ENCODE results near the gene HSD17B4. TPM values are rescaled to one million over a fixed set of nuclear protein-coding genes. Genes with fewer than 3 reads are reported as not detected.
"Not testable (repeated sequence)": the region's sequence is repeated elsewhere in the genome, so short reads cannot be mapped to it uniquely, and the experiment has no call there.

Gene HSD17B4
- total RNA-seq: 15.8 TPM

GRCh38 chr5:119452373-119453039, at the start of gene HSD17B4:
HSD17B4 (plus strand) TSS chr5:119452497; CDS start chr5:119452576, 79 bp downstream.
- peak within 1 kb of the TSS; percentile 71 for H3K4me3 ChIP-seq (ENCODE audit: low read length)
- H3K9me3 ChIP-seq (ENCODE audit: low read depth, low read length): no peaks in the 10 kb centered on the region
- H3K27me3 ChIP-seq (ENCODE audit: insufficient read depth, low read length): no peaks in the 10 kb centered on the region
- H3K4me1 ChIP-seq (ENCODE audit: insufficient read depth, low read length): peaks cover 18% of the 10 kb centered on the region

GRCh38 chr5:119402555-119402954, 49.7 kb upstream of the HSD17B4 start:
- Histone ChIP-seq H3K27me3 (ENCODE audit: insufficient read depth, low read length) (no peaks in the 10 kb centered on the region), H3K4me1 (ENCODE audit: insufficient read depth, low read length) (peaks cover 31% of the 10 kb centered on the region), H3K9me3 (ENCODE audit: low read depth, low read length) (no peaks in the 10 kb centered on the region), H3K4me3 (ENCODE audit: low read length) (no peak overlapping the region)

GRCh38 chr5:119404033-119404432, 48.3 kb upstream of the HSD17B4 start:
- Histone ChIP-seq H3K4me1 (ENCODE audit: insufficient read depth, low read length) (peaks cover 22% of the 10 kb centered on the region), H3K4me3 (ENCODE audit: low read length) (no peak overlapping the region), H3K27me3 (ENCODE audit: insufficient read depth, low read length) (no peaks in the 10 kb centered on the region), H3K9me3 (ENCODE audit: low read depth, low read length) (no peaks in the 10 kb centered on the region)

- Histone ChIP-seq H3K4me3 (ENCODE audit: low read length) (no peak overlapping the region), H3K27me3 (ENCODE audit: insufficient read depth, low read length) (no peaks in the 10 kb centered on the region), H3K4me1 (ENCODE audit: insufficient read depth, low read length) (peaks cover 24% of the 10 kb centered on the region), H3K9me3 (ENCODE audit: low read depth, low read length) (no peaks in the 10 kb centered on the region)
These were observed 46.9 kb upstream of the HSD17B4 start for GRCh38 chr5:119405419-119405818.

GRCh38 chr5:119406551-119407110, 45.7 kb upstream of the HSD17B4 start:
- H3K9me3 ChIP-seq (ENCODE audit: low read depth, low read length): no peaks in the 10 kb centered on the region
- H3K4me3 ChIP-seq (ENCODE audit: low read length): no peak overlapping the region
- H3K4me1 ChIP-seq (ENCODE audit: insufficient read depth, low read length): peaks cover 29% of the 10 kb centered on the region
- H3K27me3 ChIP-seq (ENCODE audit: insufficient read depth, low read length): no peaks in the 10 kb centered on the region

GRCh38 chr5:119409235-119409815, 43.0 kb upstream of the HSD17B4 start:
- Histone ChIP-seq H3K9me3 (ENCODE audit: low read depth, low read length) (no peaks in the 10 kb centered on the region), H3K4me1 (ENCODE audit: insufficient read depth, low read length) (peaks cover 33% of the 10 kb centered on the region), H3K27me3 (ENCODE audit: insufficient read depth, low read length) (no peaks in the 10 kb centered on the region), H3K4me3 (ENCODE audit: low read length) (no peak overlapping the region)

GRCh38 chr5:119410448-119411159, 41.7 kb upstream of the HSD17B4 start:
- Histone ChIP-seq H3K4me1 (ENCODE audit: insufficient read depth, low read length) (peaks cover 22% of the 10 kb centered on the region), H3K9me3 (ENCODE audit: low read depth, low read length) (no peaks in the 10 kb centered on the region), H3K27me3 (ENCODE audit: insufficient read depth, low read length) (no peaks in the 10 kb centered on the region), H3K4me3 (ENCODE audit: low read length) (no peak overlapping the region)

GRCh38 chr5:119411361-119412278, 40.7 kb upstream of the HSD17B4 start:
- peaks cover 21% of the 10 kb centered on the region for H3K4me1 ChIP-seq (ENCODE audit: insufficient read depth, low read length)
- H3K9me3 ChIP-seq (ENCODE audit: low read depth, low read length): no peaks in the 10 kb centered on the region
- H3K4me3 ChIP-seq (ENCODE audit: low read length): peak overlapping the region; percentile 43
- no peaks in the 10 kb centered on the region for H3K27me3 ChIP-seq (ENCODE audit: insufficient read depth, low read length)

- peaks cover 24% of the 10 kb centered on the region for H3K4me1 ChIP-seq (ENCODE audit: insufficient read depth, low read length)
- no peaks in the 10 kb centered on the region for H3K27me3 ChIP-seq (ENCODE audit: insufficient read depth, low read length)
- no peak overlapping the region for H3K4me3 ChIP-seq (ENCODE audit: low read length)
- H3K9me3 ChIP-seq (ENCODE audit: low read depth, low read length): no peaks in the 10 kb centered on the region
These were observed 39.7 kb upstream of the HSD17B4 start for GRCh38 chr5:119412279-119413227.

- H3K4me3 ChIP-seq (ENCODE audit: low read length); H3K9me3 ChIP-seq (ENCODE audit: low read depth, low read length); H3K27me3 ChIP-seq (ENCODE audit: insufficient read depth, low read length): not testable (repeated sequence)
- peaks cover 38% of the 10 kb centered on the region for H3K4me1 ChIP-seq (ENCODE audit: insufficient read depth, low read length)
These were observed 38.1 kb upstream of the HSD17B4 start for GRCh38 chr5:119414124-119414734.

GRCh38 chr5:119417891-119418605, 34.2 kb upstream of the HSD17B4 start:
- no peak overlapping the region for H3K4me3 ChIP-seq (ENCODE audit: low read length)
- H3K27me3 ChIP-seq (ENCODE audit: insufficient read depth, low read length): no peaks in the 10 kb centered on the region
- H3K9me3 ChIP-seq (ENCODE audit: low read depth, low read length): no peaks in the 10 kb centered on the region
- peaks cover 52% of the 10 kb centered on the region for H3K4me1 ChIP-seq (ENCODE audit: insufficient read depth, low read length)

- Histone ChIP-seq H3K27me3 (ENCODE audit: insufficient read depth, low read length) (no peaks in the 10 kb centered on the region), H3K4me3 (ENCODE audit: low read length) (no peak overlapping the region), H3K9me3 (ENCODE audit: low read depth, low read length) (no peaks in the 10 kb centered on the region), H3K4me1 (ENCODE audit: insufficient read depth, low read length) (peaks cover 52% of the 10 kb centered on the region)
These were observed 33.6 kb upstream of the HSD17B4 start for GRCh38 chr5:119418606-119419100.

GRCh38 chr5:119420169-119420568, 32.1 kb upstream of the HSD17B4 start:
- H3K9me3 ChIP-seq (ENCODE audit: low read depth, low read length): no peaks in the 10 kb centered on the region
- no peak overlapping the region for H3K4me3 ChIP-seq (ENCODE audit: low read length)
- no peaks in the 10 kb centered on the region for H3K27me3 ChIP-seq (ENCODE audit: insufficient read depth, low read length)
- H3K4me1 ChIP-seq (ENCODE audit: insufficient read depth, low read length): peaks cover 44% of the 10 kb centered on the region

Measured in mononuclear cell (primary cell).